HepG2 (cell line): ENCODE results near the gene TMED5. TPM values are rescaled to one million over a fixed set of nuclear protein-coding genes. Genes with fewer than 3 reads are reported as not detected.
A peak's percentile ranks its signal among the peaks of the same experiment; 100 is the strongest.

ENCODE experiments used
- ATAC-seq: fragments of 200-7000 bp; cut with Tn5 transposase; 3 replicates; pipeline ENCODE4 v1.9.1; 2020; ENCODE audit warnings: mild to moderate bottlenecking, moderate library complexity
- BruUV-seq: library from RNA; stranded (reverse); fragments of 400-500 nt; replicated peaks from 2 replicates; lab custom pipeline; 2021; lab: Mats Ljungman, UMichigan
- CTCF ChIA-PET: fragments of 300-600 bp; formaldehyde crosslinking; extraction: SDS; loops from one replicate; lab custom pipeline; 2021; ENCODE audit warnings: low total read pairs, inconsistent platforms, low intra/inter-chr PET ratio; lab: Yijun Ruan, JAX
- POLR2A ChIA-PET: fragments of 350-600 bp; sonication (Branson Sonifier 250); formaldehyde crosslinking; loops from one replicate; lab custom pipeline; 2020; ENCODE audit warnings: antibody characterized with exemption, inconsistent platforms; lab: Yijun Ruan, JAX
- DNase-seq: peaks from one replicate; pipeline ENCODE4 v3.0.0-alpha.2; 2015; ENCODE audit warnings: low spot score
- FAIRE-seq: peaks from 3 replicates; lab custom pipeline; 2011; peaks lifted over from hg19 to GRCh38; lab: Jason Lieb, UNC
- H2AFZ ChIP-seq: one replicate; pipeline ENCODE4 v1.6.1; 2011; ENCODE audit warnings: low read length, inconsistent platforms
- H3K27ac ChIP-seq: fragments of 300-600 bp; 3 replicates; pipeline ENCODE4 v1.8.0; 2011; ENCODE audit warnings: mixed run types, mild to moderate bottlenecking, mixed read lengths, low read length, inconsistent platforms; ENCODE audit not compliant: insufficient read depth; ENCODE audit errors: extremely low read length
- H3K27me3 ChIP-seq, 2 experiments: fragments of 200-600 bp in 1 of 2; 2 replicates in 1 of 2; 3 replicates in 1 of 2; pipeline versions ENCODE4 v1.6.0 to v1.8.0; 2011; ENCODE audit warnings: low read length in 2 of 2, mild to moderate bottlenecking in 2 of 2, moderate library complexity in 2 of 2, inconsistent platforms in 1 of 2; ENCODE audit not compliant: insufficient read depth in 2 of 2, control insufficient read depth in 1 of 2
- H3K36me3 ChIP-seq, 2 experiments: fragments of 200-600 bp in 1 of 2; replicated peaks in 1 of 2; 2 replicates in 1 of 2; 3 replicates in 1 of 2; pipeline versions ENCODE4 v1.5.1 to v1.8.0; 2011; ENCODE audit warnings: low read length in 2 of 2, inconsistent platforms in 1 of 2; ENCODE audit not compliant: insufficient read depth in 2 of 2, control insufficient read depth in 1 of 2
- H3K4me1 ChIP-seq: 2 replicates; pipeline ENCODE4 v1.5.1; 2012; ENCODE audit warnings: low read length, inconsistent platforms; ENCODE audit not compliant: insufficient read depth
- H3K4me2 ChIP-seq: 2 replicates; pipeline ENCODE4 v1.6.0; 2011; ENCODE audit warnings: low read depth, low read length, inconsistent platforms
- H3K4me3 ChIP-seq, 3 experiments: fragments of 200-600 bp in 1 of 3; sonication (generic), shearing (Covaris generic) in 1 of 3; replicated peaks in 1 of 3; 2 replicates each; pipeline ENCODE4 v1.5.1; 2011 to 2016; ENCODE audit warnings: low read length in 3 of 3, inconsistent platforms in 2 of 3, low read depth in 2 of 3, mild to moderate bottlenecking in 2 of 3, control low read depth in 1 of 3, mixed read lengths in 1 of 3; ENCODE audit not compliant: insufficient read depth in 1 of 3
- H3K79me2 ChIP-seq: one replicate; pipeline ENCODE4 v1.6.1; 2011; ENCODE audit warnings: low read length, inconsistent platforms; ENCODE audit not compliant: insufficient read depth
- H3K9ac ChIP-seq: 2 replicates; pipeline ENCODE4 v1.6.0; 2011; ENCODE audit warnings: mild to moderate bottlenecking, low read depth, low read length, inconsistent platforms; ENCODE audit not compliant: insufficient read depth
- H3K9me3 ChIP-seq: 2 replicates; pipeline ENCODE4 v1.5.1; 2012; ENCODE audit warnings: mild to moderate bottlenecking, low read length
- H4K20me1 ChIP-seq: 2 replicates; pipeline ENCODE4 v1.6.0; 2011; ENCODE audit warnings: inconsistent platforms, mild to moderate bottlenecking, low read length, moderate library complexity; ENCODE audit not compliant: insufficient read depth
- ERF ChIP-seq: IDR thresholded peaks from 2 replicates; pipeline ENCODE4 v1.6.1; 2018; ENCODE audit warnings: missing biosample characterization, missing genetic modification reagents
- NFYB ChIP-seq: sonication (generic); formaldehyde crosslinking; IDR thresholded peaks from 2 replicates; pipeline ENCODE4 v1.4.0; 2020; ENCODE audit warnings: missing genetic modification reagents
- ZBTB38 ChIP-seq: sonication (generic); formaldehyde crosslinking; IDR thresholded peaks from 2 replicates; pipeline ENCODE4 v1.5.1; 2020; ENCODE audit warnings: mild to moderate bottlenecking, missing genetic modification reagents
- ZKSCAN5 ChIP-seq: sonication (generic); formaldehyde crosslinking; IDR thresholded peaks from 2 replicates; pipeline ENCODE4 v1.5.1; 2020; ENCODE audit warnings: mild to moderate bottlenecking, missing genetic modification reagents
- WGBS: methylation state at CpG from one replicate; pipeline ENCODE4 v1.1.6; 2017; ENCODE audit warnings: low lambda C conversion rate; 5-methylcytosine and 5-hydroxymethylcytosine counted together
- in situ Hi-C: cut with HindIII; loops from 2 replicates; pipeline ENCODE4 v1.10.0; 2017; ENCODE audit warnings: low pct_unique_long_range_greater_than_20kb; ENCODE audit not compliant: extremely low pct_ligation_motif_present
- intact Hi-C: fragments of 100-400 bp; cut with micrococcal nuclease; formaldehyde crosslinking; loops from one replicate; pipeline ENCODE4 v1.10.0; 2022; ENCODE audit not compliant: unreplicated experiment
- polyA plus RNA-seq, 8 experiments: library from polyadenylated mRNA; depleted of rRNA in 3 of 8; stranded (reverse) in 7 of 8; unstranded in 1 of 8; fragments of >200 nt; fragmentation: Illumina TruSeq in 4 of 8; extraction: Trizol in 4 of 8; gene quantifications; 2 replicates each; pipeline versions ENCODE4 v1.2.1 to v1.2.3, GENCODE V29; 2011 to 2016; ENCODE audit warnings: low read depth in 4 of 8, missing spikeins in 1 of 8, mixed read lengths in 1 of 8; ENCODE audit not compliant: insufficient read depth in 1 of 8
- small RNA-seq, 3 experiments: library from RNA; depleted of rRNA; stranded (forward); fragments of <200 nt; gene quantifications; one replicate each; pipeline ENCODE3, GENCODE V24; 2012; ENCODE audit warnings: low read depth in 2 of 3, low replicate concordance in 1 of 3; ENCODE audit not compliant: insufficient read length in 3 of 3, insufficient read depth in 2 of 3
- total RNA-seq, 5 experiments: library from RNA; depleted of rRNA; stranded (reverse); fragments of >200 nt; fragmentation: Illumina TruSeq; extraction: Trizol; gene quantifications; 2 replicates each; pipeline ENCODE4 v1.2.3, GENCODE V29; 2016; ENCODE audit warnings: low read depth in 1 of 5
- TF ChIP-seq, protein P1 (sequence below): sonication (generic); formaldehyde crosslinking; IDR thresholded peaks from 2 replicates; pipeline ENCODE4 v1.5.0; 2020; ENCODE audit warnings: mild to moderate bottlenecking, missing genetic modification reagents

TMED5 gene
- total and polyA plus RNA-seq, 2 of the 13 experiments (the other 11 are each of a cell fraction or from before 2014, with no cell fraction given) = 58.1 to 99.0 TPM

DNA sequence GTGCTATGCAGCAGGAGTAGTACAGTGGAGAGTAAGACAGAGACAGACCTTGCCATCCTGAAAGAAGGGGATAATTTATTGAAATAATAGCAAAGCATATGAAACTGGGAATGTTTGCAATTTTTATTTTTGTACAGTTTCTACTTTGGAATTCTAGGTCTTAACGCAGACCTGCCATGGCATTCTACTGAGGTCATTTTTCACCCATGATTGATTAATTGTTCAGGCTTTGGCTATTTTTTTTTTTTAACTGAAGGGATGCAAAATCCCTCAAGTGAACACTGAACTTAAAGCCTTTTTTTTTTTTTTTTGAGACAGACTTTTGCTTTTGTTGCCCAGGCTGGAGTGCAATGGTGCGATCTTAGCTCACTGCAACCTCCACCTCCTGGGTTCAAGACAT, 74.0 kb downstream of the TMED5 start (continued):
- TF ChIP-seq ERF (no peak), NFYB (CRISPR knock-in tag) (no peak), ZKSCAN5 (CRISPR knock-in tag) (no peak)

DNA sequence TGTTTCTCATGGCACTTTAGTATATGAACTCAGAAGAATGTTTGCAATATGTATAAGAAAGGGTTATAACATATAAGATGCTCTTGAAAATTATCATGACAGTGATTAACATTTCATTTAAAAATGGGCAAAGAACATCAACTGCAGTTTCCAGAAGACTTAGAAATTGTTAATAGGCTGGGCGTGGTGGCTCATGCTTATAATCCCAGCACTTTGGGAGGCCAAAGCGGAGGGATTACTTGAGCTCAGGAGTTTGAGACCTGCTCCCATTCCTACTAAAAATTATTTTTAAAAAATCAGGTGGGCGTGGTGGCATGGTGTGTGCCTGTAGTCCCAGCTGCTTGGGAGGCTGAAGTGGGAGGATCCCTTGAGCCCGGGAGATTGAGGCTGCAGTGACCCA, 78.1 kb downstream of the TMED5 start:
- Histone ChIP-seq H3K36me3 (peaks cover 1 to 9% of the 10 kb centered on the region in 2 experiments; a peak in 4 of 5 replicates), H3K4me3 (no peak overlapping the region), H2AFZ (no peak overlapping the region), H3K4me1 (no peaks in the 10 kb centered on the region), H3K79me2 (peaks cover 85% of the 10 kb centered on the region), H3K4me2 (no peak overlapping the region), H3K9ac (no peak overlapping the region), H3K27ac (no peak overlapping the region), H3K9me3 (no peaks in the 10 kb centered on the region), H4K20me1 (0 out of 2 replicates have a peak, but pooled peaks cover 3% of the 10 kb centered on the region), H3K27me3 (no peaks in the 10 kb centered on the region)
- ATAC-seq (no peak), FAIRE-seq (no peak), DNase-seq (no peak)
- intact Hi-C loops = no loop called here
- ChIA-PET POLR2A (no interaction called here), CTCF (no interaction called here)
- no peak for TF ChIP-seq ZBTB38
- TF ChIP-seq, protein P1, sequence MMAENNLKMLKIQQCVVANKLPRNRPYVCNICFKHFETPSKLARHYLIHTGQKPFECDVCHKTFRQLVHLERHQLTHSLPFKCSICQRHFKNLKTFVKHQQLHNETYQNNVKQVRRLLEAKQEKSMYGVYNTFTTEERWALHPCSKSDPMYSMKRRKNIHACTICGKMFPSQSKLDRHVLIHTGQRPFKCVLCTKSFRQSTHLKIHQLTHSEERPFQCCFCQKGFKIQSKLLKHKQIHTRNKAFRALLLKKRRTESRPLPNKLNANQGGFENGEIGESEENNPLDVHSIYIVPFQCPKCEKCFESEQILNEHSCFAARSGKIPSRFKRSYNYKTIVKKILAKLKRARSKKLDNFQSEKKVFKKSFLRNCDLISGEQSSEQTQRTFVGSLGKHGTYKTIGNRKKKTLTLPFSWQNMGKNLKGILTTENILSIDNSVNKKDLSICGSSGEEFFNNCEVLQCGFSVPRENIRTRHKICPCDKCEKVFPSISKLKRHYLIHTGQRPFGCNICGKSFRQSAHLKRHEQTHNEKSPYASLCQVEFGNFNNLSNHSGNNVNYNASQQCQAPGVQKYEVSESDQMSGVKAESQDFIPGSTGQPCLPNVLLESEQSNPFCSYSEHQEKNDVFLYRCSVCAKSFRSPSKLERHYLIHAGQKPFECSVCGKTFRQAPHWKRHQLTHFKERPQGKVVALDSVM (CRISPR knock-in tag) = peak; percentile 25; the same call in 1 of the 2 replicates
- BruUV-seq = no TSS peak
- in situ Hi-C loops = no loop called here
- WGBS = 99% methylated on average over 4 of the region's 4 CpGs

Small RNA genes within 50 kb of the gene (small RNA-seq; reads per million reads assigned to genes)
- 0 reads per million in 3 experiments for gene AC126124.1

Other genes starting within 250 kb of the TMED5 start
- 7.7 and 8.4 TPM in 2 replicates for gene DIPK1A, start 219.0 kb downstream of the TMED5 start, total RNA-seq (2016; rRNA removed; fragmentation: Illumina TruSeq; extraction: Trizol)
- gene DIPK1A, start 219.0 kb downstream of the TMED5 start, polyA plus RNA-seq (2011; rRNA removed) = 7.0 and 8.4 TPM in 2 replicates
- gene MTF2, start 101.1 kb downstream of the TMED5 start, total RNA-seq (2016; rRNA removed; fragmentation: Illumina TruSeq; extraction: Trizol) = 53.9 and 75.1 TPM in 2 replicates
- 31.6 and 48.7 TPM in 2 replicates for gene MTF2, start 101.1 kb downstream of the TMED5 start, polyA plus RNA-seq (2011; rRNA removed)
- gene CCDC18, start 311 bp upstream of the TMED5 start, total RNA-seq (2016; rRNA removed; fragmentation: Illumina TruSeq; extraction: Trizol) = 16.3 and 18.4 TPM in 2 replicates
- gene CCDC18, start 311 bp upstream of the TMED5 start, polyA plus RNA-seq (2011; rRNA removed) = 1.4 and 1.9 TPM in 2 replicates
- 42.3 and 54.7 TPM in 2 replicates for gene DR1, start 165.5 kb upstream of the TMED5 start, total RNA-seq (2016; rRNA removed; fragmentation: Illumina TruSeq; extraction: Trizol)
- gene DR1, start 165.5 kb upstream of the TMED5 start, polyA plus RNA-seq (2011; rRNA removed) = 15.7 and 17.8 TPM in 2 replicates